K562 (cell line): ENCODE results near the gene NAT10.

Experiments
- EP300 ChIP-seq: IDR thresholded peaks from 2 replicates; pipeline ENCODE4 v1.6.1; 2012; ENCODE audit warnings: low read length, improper control_type of control experiment
- EZH2 ChIP-seq: IDR thresholded peaks from 2 replicates; pipeline ENCODE4 v1.6.1; 2012; ENCODE audit warnings: low read depth, mild to moderate bottlenecking, inconsistent platforms, low read length, borderline replicate concordance
- NKRF ChIP-seq: fragments of 450-650 bp; IDR thresholded peaks from 2 replicates; pipeline ENCODE4 v1.6.1; 2016; ENCODE audit warnings: borderline replicate concordance
- PKNOX1 ChIP-seq: fragments of 450-650 bp; IDR thresholded peaks from 2 replicates; pipeline ENCODE4 v1.6.1; 2016
- RAD21 ChIP-seq, 2 experiments: fragments of 250-450 bp in 1 of 2; fragments of 450-650 bp in 1 of 2; sonication (Bioruptor Pico) in 1 of 2; formaldehyde crosslinking in 1 of 2; IDR thresholded peaks in 1 of 2; conservative IDR thresholded peaks in 1 of 2; 2 replicates each; pipeline versions ENCODE4 v1.4.0 to v1.8.0; 2020 to 2022; ENCODE audit warnings: mild to moderate bottlenecking in 2 of 2, moderate library complexity in 1 of 2
- SNRNP70 ChIP-seq: fragments of 200-400 bp; formaldehyde crosslinking; optimal IDR thresholded peaks from 2 replicates; pipeline ENCODE3; 2017; ENCODE audit warnings: low read depth, low read length
- THRAP3 ChIP-seq: fragments of 450-650 bp; IDR thresholded peaks from 2 replicates; pipeline ENCODE4 v1.6.1; 2016; ENCODE audit warnings: mild to moderate bottlenecking, inconsistent platforms, borderline replicate concordance
- TSC22D4 ChIP-seq: fragments of 450-650 bp; IDR thresholded peaks from 2 replicates; pipeline ENCODE4 v1.6.1; 2016; ENCODE audit warnings: missing genetic modification characterization, missing biosample characterization, control low read depth
- ZBTB8A ChIP-seq: fragments of 450-650 bp; IDR thresholded peaks from 2 replicates; pipeline ENCODE4 v1.6.1; 2018; ENCODE audit warnings: mild to moderate bottlenecking, moderate library complexity; ENCODE audit not compliant: partially characterized antibody
- ZNF785 ChIP-seq: fragments of 250-450 bp; sonication (Bioruptor Pico); IDR thresholded peaks from 2 replicates; pipeline ENCODE4 v1.4.0; 2020; ENCODE audit warnings: mild to moderate bottlenecking
- TF ChIP-seq, protein P1 (sequence below): fragments of 250-450 bp; sonication (Bioruptor Pico); IDR thresholded peaks from 2 replicates; pipeline ENCODE4 v1.5.0; 2021
- TF ChIP-seq, protein P2 (sequence below): fragments of 450-650 bp; formaldehyde crosslinking; IDR thresholded peaks from 2 replicates; pipeline ENCODE4 v1.4.0; 2020; ENCODE audit warnings: mild to moderate bottlenecking, mixed read lengths
- TF ChIP-seq, protein P3 (sequence below), 3 experiments: IDR thresholded peaks in 2 of 3; conservative IDR thresholded peaks in 1 of 3; 2 replicates each; pipeline ENCODE4 v1.5.1; 2011 to 2012; ENCODE audit warnings: low read length in 3 of 3, mild to moderate bottlenecking in 3 of 3, control low read depth in 2 of 3, improper control_type of control experiment in 1 of 3, inconsistent platforms in 1 of 3, low read depth in 1 of 3, mixed read lengths in 1 of 3, moderate library complexity in 1 of 3; ENCODE audit not compliant: insufficient read depth in 2 of 3
- TF ChIP-seq, protein P4 (sequence below): fragments of 250-450 bp; sonication (Bioruptor Pico); IDR thresholded peaks from 2 replicates; pipeline ENCODE4 v1.5.0; 2022; ENCODE audit warnings: mild to moderate bottlenecking

DNA sequence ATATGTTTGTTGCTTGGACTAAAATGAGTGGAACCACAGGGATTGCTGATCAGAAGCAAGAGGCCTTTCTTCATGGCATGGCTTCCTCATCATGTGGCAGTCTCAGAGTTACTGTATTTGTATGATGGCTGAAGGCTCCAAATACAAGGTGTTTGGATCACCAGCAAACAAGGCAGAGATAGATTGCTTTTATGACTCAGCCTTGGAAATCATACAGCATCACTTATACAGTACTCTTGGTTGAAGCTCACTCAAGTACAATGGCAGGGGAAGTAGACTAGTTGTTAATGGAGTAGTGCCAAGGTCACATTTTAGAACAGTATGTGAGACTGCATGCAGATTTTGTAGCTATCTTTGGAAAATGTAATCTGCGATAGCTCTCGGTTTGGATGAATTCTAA is 37.3 kb upstream of the NAT10 start:
- TF ChIP-seq EZH2 (no peak), TSC22D4 (tag) (no peak), ZBTB8A (no peak), RAD21 (CRISPR knock-in tag; conservative IDR thresholded peaks at IDR 0.05 in 1 of 2, IDR thresholded peaks at IDR 0.05 in 1 of 2) (no peak), EP300 (no peak), ZNF785 (CRISPR knock-in tag) (no peak), PKNOX1 (no peak), NKRF (no peak), THRAP3 (no peak), SNRNP70 (no peak)
- TF ChIP-seq, protein P1, sequence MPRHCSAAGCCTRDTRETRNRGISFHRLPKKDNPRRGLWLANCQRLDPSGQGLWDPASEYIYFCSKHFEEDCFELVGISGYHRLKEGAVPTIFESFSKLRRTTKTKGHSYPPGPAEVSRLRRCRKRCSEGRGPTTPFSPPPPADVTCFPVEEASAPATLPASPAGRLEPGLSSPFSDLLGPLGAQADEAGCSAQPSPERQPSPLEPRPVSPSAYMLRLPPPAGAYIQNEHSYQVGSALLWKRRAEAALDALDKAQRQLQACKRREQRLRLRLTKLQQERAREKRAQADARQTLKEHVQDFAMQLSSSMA (CRISPR knock-in tag) = no peak
- TF ChIP-seq, protein P2, sequence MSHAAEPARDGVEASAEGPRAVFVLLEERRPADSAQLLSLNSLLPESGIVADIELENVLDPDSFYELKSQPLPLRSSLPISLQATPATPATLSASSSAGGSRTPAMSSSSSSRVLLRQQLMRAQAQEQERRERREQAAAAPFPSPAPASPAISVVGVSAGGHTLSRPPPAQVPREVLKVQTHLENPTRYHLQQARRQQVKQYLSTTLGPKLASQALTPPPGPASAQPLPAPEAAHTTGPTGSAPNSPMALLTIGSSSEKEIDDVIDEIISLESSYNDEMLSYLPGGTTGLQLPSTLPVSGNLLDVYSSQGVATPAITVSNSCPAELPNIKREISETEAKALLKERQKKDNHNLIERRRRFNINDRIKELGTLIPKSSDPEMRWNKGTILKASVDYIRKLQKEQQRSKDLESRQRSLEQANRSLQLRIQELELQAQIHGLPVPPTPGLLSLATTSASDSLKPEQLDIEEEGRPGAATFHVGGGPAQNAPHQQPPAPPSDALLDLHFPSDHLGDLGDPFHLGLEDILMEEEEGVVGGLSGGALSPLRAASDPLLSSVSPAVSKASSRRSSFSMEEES = no peak
- TF ChIP-seq, protein P3, sequence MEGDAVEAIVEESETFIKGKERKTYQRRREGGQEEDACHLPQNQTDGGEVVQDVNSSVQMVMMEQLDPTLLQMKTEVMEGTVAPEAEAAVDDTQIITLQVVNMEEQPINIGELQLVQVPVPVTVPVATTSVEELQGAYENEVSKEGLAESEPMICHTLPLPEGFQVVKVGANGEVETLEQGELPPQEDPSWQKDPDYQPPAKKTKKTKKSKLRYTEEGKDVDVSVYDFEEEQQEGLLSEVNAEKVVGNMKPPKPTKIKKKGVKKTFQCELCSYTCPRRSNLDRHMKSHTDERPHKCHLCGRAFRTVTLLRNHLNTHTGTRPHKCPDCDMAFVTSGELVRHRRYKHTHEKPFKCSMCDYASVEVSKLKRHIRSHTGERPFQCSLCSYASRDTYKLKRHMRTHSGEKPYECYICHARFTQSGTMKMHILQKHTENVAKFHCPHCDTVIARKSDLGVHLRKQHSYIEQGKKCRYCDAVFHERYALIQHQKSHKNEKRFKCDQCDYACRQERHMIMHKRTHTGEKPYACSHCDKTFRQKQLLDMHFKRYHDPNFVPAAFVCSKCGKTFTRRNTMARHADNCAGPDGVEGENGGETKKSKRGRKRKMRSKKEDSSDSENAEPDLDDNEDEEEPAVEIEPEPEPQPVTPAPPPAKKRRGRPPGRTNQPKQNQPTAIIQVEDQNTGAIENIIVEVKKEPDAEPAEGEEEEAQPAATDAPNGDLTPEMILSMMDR (IDR thresholded peaks at IDR 0.05 in 2 of 3, conservative IDR thresholded peaks at IDR 0.05 in 1 of 3; ENCODE audit: insufficient read depth in 2 of 3, low read depth in 1 of 3, low read length in 3 of 3) = no peak
- TF ChIP-seq, protein P4, sequence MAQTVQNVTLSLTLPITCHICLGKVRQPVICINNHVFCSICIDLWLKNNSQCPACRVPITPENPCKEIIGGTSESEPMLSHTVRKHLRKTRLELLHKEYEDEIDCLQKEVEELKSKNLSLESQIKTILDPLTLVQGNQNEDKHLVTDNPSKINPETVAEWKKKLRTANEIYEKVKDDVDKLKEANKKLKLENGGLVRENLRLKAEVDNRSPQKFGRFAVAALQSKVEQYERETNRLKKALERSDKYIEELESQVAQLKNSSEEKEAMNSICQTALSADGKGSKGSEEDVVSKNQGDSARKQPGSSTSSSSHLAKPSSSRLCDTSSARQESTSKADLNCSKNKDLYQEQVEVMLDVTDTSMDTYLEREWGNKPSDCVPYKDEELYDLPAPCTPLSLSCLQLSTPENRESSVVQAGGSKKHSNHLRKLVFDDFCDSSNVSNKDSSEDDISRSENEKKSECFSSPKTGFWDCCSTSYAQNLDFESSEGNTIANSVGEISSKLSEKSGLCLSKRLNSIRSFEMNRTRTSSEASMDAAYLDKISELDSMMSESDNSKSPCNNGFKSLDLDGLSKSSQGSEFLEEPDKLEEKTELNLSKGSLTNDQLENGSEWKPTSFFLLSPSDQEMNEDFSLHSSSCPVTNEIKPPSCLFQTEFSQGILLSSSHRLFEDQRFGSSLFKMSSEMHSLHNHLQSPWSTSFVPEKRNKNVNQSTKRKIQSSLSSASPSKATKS (CRISPR knock-in tag) = no peak
